Muscle of leg (tissue), 11 donors: Measurements from ENCODE around the gene DLEU7. TPM values are rescaled to one million over a fixed set of nuclear protein-coding genes. Genes with fewer than 3 reads are reported as not detected.

Experiments
- DNase-seq: peaks from one replicate; pipeline ENCODE4 v3.0.0; 2013
- H3K27ac ChIP-seq: one replicate; pipeline ENCODE4 v1.5.1; 2013; ENCODE audit warnings: mild to moderate bottlenecking, low read length, control low read depth
- H3K27me3 ChIP-seq: one replicate; pipeline ENCODE4 v1.6.1; 2013; ENCODE audit warnings: low read length; ENCODE audit not compliant: control insufficient read depth, insufficient read depth
- H3K36me3 ChIP-seq: one replicate; pipeline ENCODE4 v1.6.1; 2013; ENCODE audit warnings: low read length; ENCODE audit not compliant: control insufficient read depth, insufficient read depth
- H3K4me1 ChIP-seq: one replicate; pipeline ENCODE4 v1.6.1; 2013; ENCODE audit warnings: low read length; ENCODE audit not compliant: control insufficient read depth, insufficient read depth
- H3K4me3 ChIP-seq: one replicate; pipeline ENCODE4 v1.5.1; 2013; ENCODE audit warnings: low read length, control low read depth
- H3K9me3 ChIP-seq: replicated peaks from 2 replicates; pipeline ENCODE4 v1.6.1; 2013; ENCODE audit warnings: low read depth, low read length; ENCODE audit not compliant: control insufficient read depth
- WGBS: methylation state at CpG from one replicate; pipeline ENCODE4 v1.1.5; 2013; ENCODE audit warnings: missing lambda C conversion rate; ENCODE audit not compliant: insufficient coverage; 5-methylcytosine and 5-hydroxymethylcytosine counted together
- polyA plus RNA-seq, 8 donors: library from polyadenylated mRNA; unstranded; fragments of 120-200 nt; gene quantifications; one replicate each; pipeline versions ENCODE4 v1.2.1 to v1.2.3, GENCODE V29; 2013; ENCODE audit warnings: inconsistent platforms in 1 of 8, low replicate concordance in 1 of 8; ENCODE audit not compliant: insufficient read length in 8 of 8, insufficient read depth in 1 of 8
- total RNA-seq: library from RNA; stranded (reverse); fragments of 120-200 nt; gene quantifications from one replicate; pipeline ENCODE4 v1.2.4, GENCODE V29; 2013

DLEU7 gene
- total and polyA plus RNA-seq, 9 donors = 0.27 to 1.2 (median 0.53) TPM

DNA sequence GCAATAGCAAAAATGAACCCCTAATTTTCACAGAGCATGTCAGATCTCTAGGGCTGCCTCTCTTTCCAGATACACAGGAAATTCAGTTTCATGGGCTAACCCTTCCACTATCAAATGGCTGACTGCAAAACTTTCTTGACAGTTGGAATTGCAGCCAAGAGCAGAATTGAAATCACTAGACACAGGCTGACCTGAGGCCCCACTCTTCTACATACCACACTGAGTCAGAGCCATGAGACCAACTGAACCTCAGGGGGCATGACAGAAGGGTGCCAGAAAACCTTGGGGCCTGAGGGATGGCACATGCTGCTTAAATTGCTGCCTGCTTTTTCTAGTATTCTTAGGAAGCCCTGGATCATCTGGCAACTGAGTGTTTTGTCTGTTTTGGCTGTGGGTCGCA is 1.7 kb upstream of the DLEU7 start:
- WGBS = no CpG with 5 or more reads among the region's 1 CpG
- Histone ChIP-seq H3K9me3 (no peaks in the 10 kb centered on the region), H3K27me3 (peaks cover 13% of the 10 kb centered on the region)

GRCh38 chr13:50844084-50844875 is 788 bp upstream of the DLEU7 start:
- Histone ChIP-seq H3K27ac (no peak overlapping the region), H3K4me1 (peaks cover 14% of the 10 kb centered on the region), H3K9me3 (no peaks in the 10 kb centered on the region), H3K27me3 (peaks cover 13% of the 10 kb centered on the region), H3K4me3 (no peak overlapping the region), H3K36me3 (no peaks in the 10 kb centered on the region)
- DNase-seq = no peak
- WGBS = 60% methylated on average over 4 of the region's 6 CpGs

More for the DNA sequence above, 1.7 kb upstream of the DLEU7 start:
- DNase-seq = no peak
- Histone ChIP-seq H3K36me3 (no peaks in the 10 kb centered on the region), H3K27ac (no peak overlapping the region), H3K4me3 (no peak overlapping the region), H3K4me1 (peaks cover 14% of the 10 kb centered on the region)

- H3K27ac ChIP-seq = no peak overlapping the region
- no peaks in the 10 kb centered on the region for H3K9me3 ChIP-seq
- 0% methylated on average over 5 of the region's 8 CpGs for WGBS
- H3K27me3 ChIP-seq = peaks cover 13% of the 10 kb centered on the region
- DNase-seq = no peak
- no peaks in the 10 kb centered on the region for H3K36me3 ChIP-seq
- peak overlapping the region; percentile 27 for H3K4me3 ChIP-seq
- peaks cover 14% of the 10 kb centered on the region for H3K4me1 ChIP-seq
Observed at GRCh38 chr13:50842990-50843256, 569 bp downstream of the DLEU7 start.

DNA sequence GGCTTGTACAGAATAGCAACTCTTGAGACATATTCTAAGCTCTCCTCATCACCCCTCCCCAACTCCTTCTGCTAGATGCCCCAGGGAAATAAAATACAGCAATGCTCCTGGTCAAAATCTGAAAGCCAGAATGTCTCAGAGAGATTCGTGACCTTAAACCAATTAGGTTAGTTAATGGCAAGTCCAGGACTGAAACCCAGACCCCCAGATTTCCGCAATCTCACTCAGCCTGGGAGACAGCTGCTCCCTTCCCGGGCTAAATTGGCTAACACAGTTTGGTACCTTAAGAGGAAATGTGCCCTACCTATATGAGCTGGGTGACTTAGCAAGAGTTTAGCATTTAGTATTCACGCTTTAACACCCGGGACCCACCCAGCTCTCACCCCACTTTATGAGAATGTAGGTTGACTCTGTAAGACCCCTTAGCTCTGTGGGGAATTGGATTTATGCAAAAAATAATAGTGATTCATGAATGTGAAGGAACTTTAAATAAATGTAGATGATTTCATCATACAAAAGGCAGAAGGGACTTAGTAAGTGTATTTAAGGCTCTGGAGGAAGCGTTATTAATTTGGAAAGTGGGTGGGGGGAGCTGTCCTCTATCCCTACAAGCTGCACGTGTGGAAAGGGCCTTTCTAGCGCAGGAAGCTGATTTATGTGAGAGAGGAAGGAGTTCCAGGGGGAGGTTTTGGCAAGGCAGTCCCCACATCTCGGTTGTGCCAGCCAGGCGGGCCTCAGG is 1.1 kb downstream of the DLEU7 start:
- Histone ChIP-seq H3K4me3 (no peak overlapping the region), H3K27me3 (peaks cover 13% of the 10 kb centered on the region), H3K9me3 (no peaks in the 10 kb centered on the region), H3K27ac (no peak overlapping the region), H3K36me3 (no peaks in the 10 kb centered on the region), H3K4me1 (peaks cover 14% of the 10 kb centered on the region)
- no peak for DNase-seq
- WGBS = 33% methylated on average over 3 of the region's 10 CpGs

DNA sequence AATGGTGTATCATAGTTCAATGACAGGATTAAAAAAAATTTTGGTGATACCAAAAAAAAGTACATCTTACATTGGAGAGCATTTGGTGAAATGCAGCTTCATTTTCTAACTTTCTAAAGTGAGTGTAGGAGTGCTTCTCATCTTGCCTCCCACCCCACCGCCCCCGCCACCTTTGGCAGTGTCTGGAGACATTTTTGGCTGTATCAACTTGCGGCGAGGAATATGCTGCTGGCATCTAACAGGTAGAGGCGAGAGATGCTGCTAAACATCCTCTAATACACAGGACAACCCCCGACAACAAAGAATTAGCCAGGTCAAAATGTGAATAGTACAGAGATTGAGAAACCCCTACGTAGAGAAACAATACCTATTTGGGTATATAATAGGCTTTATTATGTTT is 1.7 kb downstream of the DLEU7 start:
- Histone ChIP-seq H3K4me3 (no peak overlapping the region), H3K27me3 (peaks cover 13% of the 10 kb centered on the region), H3K27ac (no peak overlapping the region), H3K4me1 (peaks cover 14% of the 10 kb centered on the region), H3K9me3 (no peaks in the 10 kb centered on the region), H3K36me3 (no peaks in the 10 kb centered on the region)
- no peak for DNase-seq
- WGBS = 92% methylated on average over 2 of the region's 7 CpGs

GRCh38 chr13:50840284-50840683 is 3.2 kb downstream of the DLEU7 start:
- DNase-seq = no peak
- H3K27ac ChIP-seq = no peak overlapping the region
- 90% methylated on average over 3 of the region's 3 CpGs for WGBS
- H3K36me3 ChIP-seq = no peaks in the 10 kb centered on the region
- peaks cover 14% of the 10 kb centered on the region for H3K4me1 ChIP-seq
- H3K4me3 ChIP-seq = no peak overlapping the region
- peaks cover 13% of the 10 kb centered on the region for H3K27me3 ChIP-seq
- no peaks in the 10 kb centered on the region for H3K9me3 ChIP-seq

- H3K4me3 ChIP-seq = no peak overlapping the region
- no peak for DNase-seq
- H3K4me1 ChIP-seq = peaks cover 14% of the 10 kb centered on the region
- H3K36me3 ChIP-seq = no peaks in the 10 kb centered on the region
- no CpG with 5 or more reads among the region's 4 CpGs for WGBS
- H3K27ac ChIP-seq = no peak overlapping the region
- H3K27me3 ChIP-seq = peaks cover 13% of the 10 kb centered on the region
- H3K9me3 ChIP-seq = no peaks in the 10 kb centered on the region
Observed at GRCh38 chr13:50839828-50840227, 3.7 kb downstream of the DLEU7 start.

DNA sequence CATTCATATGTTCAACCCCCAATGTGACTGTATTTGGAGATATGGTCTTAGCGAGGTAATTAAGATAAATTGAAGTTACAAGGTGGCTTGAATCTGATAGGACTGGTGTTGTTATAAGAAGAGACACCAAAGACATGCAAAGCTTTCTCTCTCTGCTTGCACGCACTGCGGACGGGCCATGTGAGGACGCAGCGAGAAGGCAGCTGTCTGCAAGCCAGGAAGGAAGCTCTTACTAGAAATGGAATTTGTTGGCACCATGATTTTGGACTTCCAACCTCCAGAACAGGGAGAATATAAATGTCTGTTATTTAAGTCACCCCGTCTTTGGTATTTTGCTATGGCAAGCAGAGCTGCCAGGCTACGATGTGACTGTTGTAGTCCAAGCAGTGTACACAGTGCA is 4.8 kb downstream of the DLEU7 start:
- no peak for DNase-seq
- peaks cover 9% of the 10 kb centered on the region for H3K27me3 ChIP-seq
- WGBS = 86% methylated on average over 6 of the region's 8 CpGs
- no peak overlapping the region for H3K4me3 ChIP-seq
- H3K27ac ChIP-seq = no peak overlapping the region
- no peaks in the 10 kb centered on the region for H3K9me3 ChIP-seq
- peaks cover 10% of the 10 kb centered on the region for H3K4me1 ChIP-seq
- H3K36me3 ChIP-seq = no peaks in the 10 kb centered on the region

- Histone ChIP-seq H3K27me3 (peaks cover 7% of the 10 kb centered on the region), H3K4me1 (peaks cover 5% of the 10 kb centered on the region), H3K9me3 (no peaks in the 10 kb centered on the region), H3K27ac (no peak overlapping the region), H3K36me3 (no peaks in the 10 kb centered on the region), H3K4me3 (no peak overlapping the region)
- no peak for DNase-seq
- WGBS = 50% methylated on average over 2 of the region's 5 CpGs
Observed at GRCh38 chr13:50838031-50838430, 5.5 kb downstream of the DLEU7 start.

DNA sequence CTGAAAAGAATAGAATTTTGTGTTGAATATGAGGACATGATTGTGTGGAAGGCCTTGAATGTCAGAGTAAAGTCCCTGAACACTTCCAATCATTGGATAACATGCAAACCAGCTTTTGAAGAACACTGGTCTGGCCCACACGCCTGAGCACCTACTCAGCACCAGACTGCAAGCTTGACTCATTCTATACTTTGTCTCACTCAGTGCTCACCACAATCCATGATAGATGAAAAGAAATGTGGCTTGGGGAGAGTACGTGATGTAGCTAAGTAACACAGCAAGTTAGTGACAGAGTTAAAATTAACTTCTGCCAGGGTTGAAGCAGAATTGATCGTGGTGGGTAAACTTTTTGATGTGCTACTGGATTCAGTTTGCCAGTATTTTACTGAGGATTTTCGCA is 12.0 kb downstream of the DLEU7 start:
- DNase-seq = no peak
- Histone ChIP-seq H3K27ac (no peak overlapping the region), H3K4me3 (no peak overlapping the region), H3K27me3 (no peaks in the 10 kb centered on the region), H3K36me3 (no peaks in the 10 kb centered on the region), H3K9me3 (no peaks in the 10 kb centered on the region), H3K4me1 (no peaks in the 10 kb centered on the region)
- 88% methylated on average over 2 of the region's 4 CpGs for WGBS
